OCI-LY3 (cell line): ENCODE measurements around the gene DIO1.

Experiments
- H2AFZ ChIP-seq: fragments of 200-600, 300-600 bp; shearing (Covaris generic); 2 replicates; pipeline ENCODE4 v1.6.0; 2014; ENCODE audit warnings: antibody characterized with exemption, low read depth, low read length
- H3K27ac ChIP-seq: fragments of 200-600, 300-600 bp; sonication (generic); 2 replicates; pipeline ENCODE4 v1.5.1; 2014; ENCODE audit warnings: mild to moderate bottlenecking, low read length, moderate library complexity, mixed read lengths
- H3K27me3 ChIP-seq: fragments of 200-600, 300-600 bp; sonication (generic); 2 replicates; pipeline ENCODE4 v1.6.1; 2014; ENCODE audit warnings: low read depth, low read length, mixed read lengths
- H3K36me3 ChIP-seq: fragments of 200-600, 300-600 bp; sonication (generic); replicated peaks from 2 replicates; pipeline ENCODE3; 2014; ENCODE audit warnings: low read depth, low read length, mixed read lengths
- H3K4me1 ChIP-seq: fragments of 300-600, 200-600 bp; sonication (generic); 2 replicates; pipeline ENCODE4 v1.6.1; 2014; ENCODE audit warnings: low read length, mixed read lengths
- H3K4me2 ChIP-seq: fragments of 200-600, 300-600 bp; sonication (generic); 2 replicates; pipeline ENCODE4 v1.6.1; 2014; ENCODE audit warnings: low read length, mixed read lengths
- H3K4me3 ChIP-seq: fragments of 300-600, 200-600 bp; sonication (generic); 2 replicates; pipeline ENCODE4 v1.5.1; 2014; ENCODE audit warnings: antibody characterized with exemption, mild to moderate bottlenecking, low read length, moderate library complexity
- H3K79me2 ChIP-seq: fragments of 300-600, 200-600 bp; shearing (Covaris generic); 2 replicates; pipeline ENCODE4 v1.6.1; 2014; ENCODE audit warnings: mild to moderate bottlenecking, low read length, mixed read lengths
- H3K9ac ChIP-seq: fragments of 300-600, 200-600 bp; shearing (Covaris generic); 2 replicates; pipeline ENCODE4 v1.6.0; 2014; ENCODE audit warnings: mild to moderate bottlenecking, low read length, moderate library complexity
- H3K9me3 ChIP-seq: fragments of 200-600, 300-600 bp; shearing (Covaris generic); 2 replicates; pipeline ENCODE4 v1.6.1; 2014; ENCODE audit warnings: low read length, mixed read lengths; ENCODE audit not compliant: insufficient read depth
- H4K20me1 ChIP-seq: fragments of 200-600, 300-600 bp; sonication (generic); 2 replicates; pipeline ENCODE4 v1.6.1; 2016; ENCODE audit warnings: low read length, mixed read lengths; ENCODE audit not compliant: insufficient read depth
- CTCF ChIP-seq: fragments of 200-600, 300-600 bp; sonication (generic); IDR thresholded peaks from 2 replicates; pipeline ENCODE4 v1.5.1; 2014; ENCODE audit warnings: antibody characterized with exemption, low read length, low read depth
- EZH2phosphoT487 ChIP-seq: fragments of 200-600 bp; shearing (Covaris generic); IDR thresholded peaks from 2 replicates; pipeline ENCODE4 v1.6.1; 2018; ENCODE audit warnings: antibody characterized with exemption, mixed run types, low read depth

DIO1 gene

DNA sequence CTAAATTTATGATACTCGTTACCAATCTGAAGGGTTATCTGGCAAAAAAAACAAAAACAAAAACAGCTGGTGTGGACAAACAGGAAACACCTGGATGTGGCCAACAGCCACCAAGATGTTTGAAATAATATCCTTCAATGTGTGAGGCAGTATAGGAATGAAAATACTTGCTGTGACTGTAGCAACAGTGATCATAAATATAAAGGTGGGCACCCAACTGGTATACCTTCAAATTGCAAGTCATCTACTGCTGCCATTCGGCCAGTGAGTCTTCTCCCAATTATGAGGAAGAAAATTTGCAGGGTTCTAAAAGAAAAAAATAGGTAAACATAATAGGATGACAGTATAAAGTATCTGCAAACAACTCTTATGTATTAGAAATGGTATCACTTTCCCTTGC lies 5.3 kb upstream of the DIO1 start:
- no peaks in the 10 kb centered on the region for H3K9me3 ChIP-seq
- TF ChIP-seq EZH2phosphoT487 (no peak), CTCF (no peak)
- H4K20me1 ChIP-seq, result no peaks in the 10 kb centered on the region
- no peaks in the 10 kb centered on the region for H3K79me2 ChIP-seq
- no peaks in the 10 kb centered on the region for H3K27me3 ChIP-seq
- peak overlapping the region; percentile 69; the same call in 1 of the 2 replicates for H3K9ac ChIP-seq
- peak overlapping the region; percentile 88 for H3K4me2 ChIP-seq
- H3K4me3 ChIP-seq, result peak overlapping the region; percentile 87
- no peak overlapping the region for H2AFZ ChIP-seq
- no peaks in the 10 kb centered on the region for H3K36me3 ChIP-seq
- no peak overlapping the region for H3K27ac ChIP-seq
- H3K4me1 ChIP-seq, result peaks cover 37% of the 10 kb centered on the region

GRCh38 chr1:53889304-53890298 lies 4.4 kb upstream of the DIO1 start, which contains the start of gene YIPF1:
TSS of gene YIPF1 (minus strand) at chr1:53889797. CDS start at chr1:53888937, 860 bp downstream.
- no peaks in the 10 kb centered on the region for H3K9me3 ChIP-seq
- H3K79me2 ChIP-seq, result no peaks in the 10 kb centered on the region
- peak within 1 kb of the TSS; percentile 87 for H3K4me3 ChIP-seq
- H3K4me2 ChIP-seq, result peak within 1 kb of the TSS; percentile 88
- H3K9ac ChIP-seq, result peak within 1 kb of the TSS; percentile 69
- TF ChIP-seq EZH2phosphoT487 (no peak), CTCF (no peak)
- H3K27ac ChIP-seq, result peak within 1 kb of the TSS; percentile 85
- H3K4me1 ChIP-seq, result peaks cover 43% of the 10 kb centered on the region
- H4K20me1 ChIP-seq, result no peaks in the 10 kb centered on the region
- H2AFZ ChIP-seq, result peak within 1 kb of the TSS; percentile 65
- H3K27me3 ChIP-seq, result no peaks in the 10 kb centered on the region
- no peaks in the 10 kb centered on the region for H3K36me3 ChIP-seq

GRCh38 chr1:53890522-53890941 lies 3.5 kb upstream of the DIO1 start:
- peak overlapping the region; percentile 87 for H3K4me3 ChIP-seq
- no peaks in the 10 kb centered on the region for H4K20me1 ChIP-seq
- peak overlapping the region; percentile 85 for H3K27ac ChIP-seq
- no peaks in the 10 kb centered on the region for H3K79me2 ChIP-seq
- peak overlapping the region; percentile 87 for H3K4me2 ChIP-seq
- peak overlapping the region; percentile 65 for H2AFZ ChIP-seq
- no peaks in the 10 kb centered on the region for H3K27me3 ChIP-seq
- TF ChIP-seq CTCF, result no peak
- TF ChIP-seq EZH2phosphoT487, result no peak
- H3K9ac ChIP-seq, result peak overlapping the region; percentile 67
- H3K9me3 ChIP-seq, result no peaks in the 10 kb centered on the region
- peaks cover 43% of the 10 kb centered on the region for H3K4me1 ChIP-seq
- no peaks in the 10 kb centered on the region for H3K36me3 ChIP-seq

GRCh38 chr1:53891018-53891417 lies 3.0 kb upstream of the DIO1 start:
- H4K20me1 ChIP-seq, result no peaks in the 10 kb centered on the region
- TF ChIP-seq CTCF, result no peak
- H3K4me3 ChIP-seq, result peak overlapping the region; percentile 87; the same call in 1 of the 2 replicates
- peaks cover 43% of the 10 kb centered on the region for H3K4me1 ChIP-seq
- no peak overlapping the region for H2AFZ ChIP-seq
- H3K27me3 ChIP-seq, result no peaks in the 10 kb centered on the region
- no peaks in the 10 kb centered on the region for H3K79me2 ChIP-seq
- H3K4me2 ChIP-seq, result peak overlapping the region; percentile 87
- H3K36me3 ChIP-seq, result no peaks in the 10 kb centered on the region
- H3K9ac ChIP-seq, result peak overlapping the region; percentile 67; the same call in 1 of the 2 replicates
- H3K9me3 ChIP-seq, result no peaks in the 10 kb centered on the region
- H3K27ac ChIP-seq, result peak overlapping the region; percentile 85
